ENCODE results near the gene PXDN. TPM values are rescaled to one million over a fixed set of nuclear protein-coding genes. Genes with fewer than 3 reads are reported as not detected.

Gene PXDN
- total RNA-seq, 1 experiment from 2014 or later, result 146 TPM

GRCh38 chr2:1619556-1619955 lies 124.8 kb downstream of the PXDN start:
- no peak for ATAC-seq
- ChIA-PET POLR2A (no interaction called here), CTCF (no interaction called here)
- Mint-ChIP-seq H3K4me1 (peaks cover 64% of the 10 kb centered on the region), H3K4me3 (no peak overlapping the region), H3K27ac (peak overlapping the region; percentile 91), H3K27me3 (ENCODE audit: low read depth) (no peaks in the 10 kb centered on the region; the same call in 1 of the 2 replicates), H3K9me3 (peaks cover 15% of the 10 kb centered on the region), H3K36me3 (peaks cover 64% of the 10 kb centered on the region)
- TF ChIP-seq GABPB1 (CRISPR knock-in tag; IDR thresholded peaks at IDR 0.05), result no peak
- TF ChIP-seq ESRRA (CRISPR knock-in tag; IDR thresholded peaks at IDR 0.05; ENCODE audit: borderline replicate concordance), result no peak
- TF ChIP-seq, protein P1, sequence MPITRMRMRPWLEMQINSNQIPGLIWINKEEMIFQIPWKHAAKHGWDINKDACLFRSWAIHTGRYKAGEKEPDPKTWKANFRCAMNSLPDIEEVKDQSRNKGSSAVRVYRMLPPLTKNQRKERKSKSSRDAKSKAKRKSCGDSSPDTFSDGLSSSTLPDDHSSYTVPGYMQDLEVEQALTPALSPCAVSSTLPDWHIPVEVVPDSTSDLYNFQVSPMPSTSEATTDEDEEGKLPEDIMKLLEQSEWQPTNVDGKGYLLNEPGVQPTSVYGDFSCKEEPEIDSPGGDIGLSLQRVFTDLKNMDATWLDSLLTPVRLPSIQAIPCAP (CRISPR knock-in tag; IDR thresholded peaks at IDR 0.05), result no peak
- no peak for TF ChIP-seq NR3C1 (CRISPR knock-in tag; conservative IDR thresholded peaks at IDR 0.05; ENCODE audit: low read depth)
- TF ChIP-seq, protein P2, sequence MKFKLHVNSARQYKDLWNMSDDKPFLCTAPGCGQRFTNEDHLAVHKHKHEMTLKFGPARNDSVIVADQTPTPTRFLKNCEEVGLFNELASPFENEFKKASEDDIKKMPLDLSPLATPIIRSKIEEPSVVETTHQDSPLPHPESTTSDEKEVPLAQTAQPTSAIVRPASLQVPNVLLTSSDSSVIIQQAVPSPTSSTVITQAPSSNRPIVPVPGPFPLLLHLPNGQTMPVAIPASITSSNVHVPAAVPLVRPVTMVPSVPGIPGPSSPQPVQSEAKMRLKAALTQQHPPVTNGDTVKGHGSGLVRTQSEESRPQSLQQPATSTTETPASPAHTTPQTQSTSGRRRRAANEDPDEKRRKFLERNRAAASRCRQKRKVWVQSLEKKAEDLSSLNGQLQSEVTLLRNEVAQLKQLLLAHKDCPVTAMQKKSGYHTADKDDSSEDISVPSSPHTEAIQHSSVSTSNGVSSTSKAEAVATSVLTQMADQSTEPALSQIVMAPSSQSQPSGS (CRISPR knock-in tag; IDR thresholded peaks at IDR 0.05; ENCODE audit: borderline replicate concordance, low read depth), result no peak
- TF ChIP-seq JUN (CRISPR knock-in tag; IDR thresholded peaks at IDR 0.05), result no peak
- no peak for TF ChIP-seq ZNF219 (CRISPR knock-in tag; IDR thresholded peaks at IDR 0.05; ENCODE audit: borderline replicate concordance)
- TF ChIP-seq, protein P3, sequence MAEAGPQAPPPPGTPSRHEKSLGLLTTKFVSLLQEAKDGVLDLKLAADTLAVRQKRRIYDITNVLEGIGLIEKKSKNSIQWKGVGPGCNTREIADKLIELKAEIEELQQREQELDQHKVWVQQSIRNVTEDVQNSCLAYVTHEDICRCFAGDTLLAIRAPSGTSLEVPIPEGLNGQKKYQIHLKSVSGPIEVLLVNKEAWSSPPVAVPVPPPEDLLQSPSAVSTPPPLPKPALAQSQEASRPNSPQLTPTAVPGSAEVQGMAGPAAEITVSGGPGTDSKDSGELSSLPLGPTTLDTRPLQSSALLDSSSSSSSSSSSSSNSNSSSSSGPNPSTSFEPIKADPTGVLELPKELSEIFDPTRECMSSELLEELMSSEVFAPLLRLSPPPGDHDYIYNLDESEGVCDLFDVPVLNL (CRISPR knock-in tag; IDR thresholded peaks at IDR 0.05; ENCODE audit: borderline replicate concordance, low read depth), result no peak
- no peak for TF ChIP-seq ZNF138 (CRISPR knock-in tag; conservative IDR thresholded peaks at IDR 0.05)
- no peak for TF ChIP-seq SMAD4 (CRISPR knock-in tag; IDR thresholded peaks at IDR 0.05)
- no peak for TF ChIP-seq ZMAT4 (CRISPR knock-in tag; IDR thresholded peaks at IDR 0.05)
- no peak for DNase-seq (ENCODE audit: low spot score)

- Mint-ChIP-seq H3K4me1 (peaks cover 67% of the 10 kb centered on the region), H3K9me3 (peaks cover 15% of the 10 kb centered on the region), H3K27me3 (ENCODE audit: low read depth) (no peaks in the 10 kb centered on the region; the same call in 1 of the 2 replicates), H3K4me3 (no peak overlapping the region), H3K27ac (no peak overlapping the region), H3K36me3 (peaks cover 65% of the 10 kb centered on the region)
- DNase-seq (ENCODE audit: low spot score) (no peak), ATAC-seq (no peak)
- POLR2A ChIA-PET, result no interaction called here
- CTCF ChIA-PET, result no interaction called here
- TF ChIP-seq ZNF121 (CRISPR knock-in tag; IDR thresholded peaks at IDR 0.05), result no peak
- TF ChIP-seq KAT7 (CRISPR knock-in tag; IDR thresholded peaks at IDR 0.05; ENCODE audit: borderline replicate concordance), result no peak
- TF ChIP-seq FOXP4 (CRISPR knock-in tag; IDR thresholded peaks at IDR 0.05), result no peak
- TF ChIP-seq ATF1 (CRISPR knock-in tag; IDR thresholded peaks at IDR 0.05), result no peak
- no peak for TF ChIP-seq SOX15 (CRISPR knock-in tag; IDR thresholded peaks at IDR 0.05)
- TF ChIP-seq NR1H2 (CRISPR knock-in tag; IDR thresholded peaks at IDR 0.05), result no peak
- TF ChIP-seq GRHL2 (CRISPR knock-in tag; IDR thresholded peaks at IDR 0.05; ENCODE audit: insufficient replicate concordance, severe bottlenecking), result no peak
- TF ChIP-seq, protein P3 (CRISPR knock-in tag; IDR thresholded peaks at IDR 0.05; ENCODE audit: borderline replicate concordance, low read depth), result no peak
- TF ChIP-seq, protein P2 (CRISPR knock-in tag; IDR thresholded peaks at IDR 0.05; ENCODE audit: borderline replicate concordance, low read depth), result no peak
- no peak for TF ChIP-seq SMAD3 (CRISPR knock-in tag; IDR thresholded peaks at IDR 0.05; ENCODE audit: borderline replicate concordance)
- TF ChIP-seq MYBL2 (CRISPR knock-in tag; IDR thresholded peaks at IDR 0.05), result no peak
- TF ChIP-seq ZNF138 (CRISPR knock-in tag; conservative IDR thresholded peaks at IDR 0.05), result no peak
- TF ChIP-seq ZNF671 (CRISPR knock-in tag; IDR thresholded peaks at IDR 0.05), result no peak
- TF ChIP-seq, protein P4, sequence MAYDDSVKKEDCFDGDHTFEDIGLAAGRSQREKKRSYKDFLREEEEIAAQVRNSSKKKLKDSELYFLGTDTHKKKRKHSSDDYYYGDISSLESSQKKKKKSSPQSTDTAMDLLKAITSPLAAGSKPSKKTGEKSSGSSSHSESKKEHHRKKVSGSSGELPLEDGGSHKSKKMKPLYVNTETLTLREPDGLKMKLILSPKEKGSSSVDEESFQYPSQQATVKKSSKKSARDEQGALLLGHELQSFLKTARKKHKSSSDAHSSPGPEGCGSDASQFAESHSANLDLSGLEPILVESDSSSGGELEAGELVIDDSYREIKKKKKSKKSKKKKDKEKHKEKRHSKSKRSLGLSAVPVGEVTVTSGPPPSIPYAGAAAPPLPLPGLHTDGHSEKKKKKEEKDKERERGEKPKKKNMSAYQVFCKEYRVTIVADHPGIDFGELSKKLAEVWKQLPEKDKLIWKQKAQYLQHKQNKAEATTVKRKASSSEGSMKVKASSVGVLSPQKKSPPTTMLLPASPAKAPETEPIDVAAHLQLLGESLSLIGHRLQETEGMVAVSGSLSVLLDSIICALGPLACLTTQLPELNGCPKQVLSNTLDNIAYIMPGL (CRISPR knock-in tag; IDR thresholded peaks at IDR 0.05), result no peak
- no peak for TF ChIP-seq FOXJ3 (CRISPR knock-in tag; IDR thresholded peaks at IDR 0.05; ENCODE audit: borderline replicate concordance)
Observed at GRCh38 chr2:1618974-1619373, 125.3 kb downstream of the PXDN start.
